HG02678 (cell line): ENCODE measurements around the gene SCN3A.

Experiments used
- ATAC-seq: cut with Tn5 transposase; IDR thresholded peaks from one replicate; pipeline ENCODE4 v1.9.1; 2021; ENCODE audit warnings: mild to moderate bottlenecking, moderate library complexity; ENCODE audit not compliant: unreplicated experiment

The SCN3A gene

GRCh38 chr2:165113414-165113813 is 90.4 kb downstream of the SCN3A start:
- ATAC-seq, result no peak

GRCh38 chr2:165112789-165113188 is 91.1 kb downstream of the SCN3A start:
- no peak for ATAC-seq

- no peak for ATAC-seq
Observed at GRCh38 chr2:165112133-165112573, 91.7 kb downstream of the SCN3A start.

- no peak for ATAC-seq
Observed at GRCh38 chr2:165110394-165110793, 93.5 kb downstream of the SCN3A start.

GRCh38 chr2:165109915-165110314 is 93.9 kb downstream of the SCN3A start:
- ATAC-seq, result no peak

- no peak for ATAC-seq
Observed at GRCh38 chr2:165105926-165106325, 97.9 kb downstream of the SCN3A start.

- no peak for ATAC-seq
Observed at GRCh38 chr2:165087933-165088901, 115.6 kb downstream of the SCN3A start.

GRCh38 chr2:165086337-165086736 is 117.5 kb downstream of the SCN3A start:
- ATAC-seq, result no peak

GRCh38 chr2:165083326-165083725 is 120.5 kb downstream of the SCN3A start:
- ATAC-seq, result no peak

GRCh38 chr2:165082479-165082878 is 121.4 kb downstream of the SCN3A start:
- no peak for ATAC-seq

GRCh38 chr2:165081276-165081675 is 122.6 kb downstream of the SCN3A start:
- ATAC-seq, result no peak

- no peak for ATAC-seq
Observed at GRCh38 chr2:165079432-165079831, 124.4 kb downstream of the SCN3A start.

GRCh38 chr2:165078913-165079312 is 124.9 kb downstream of the SCN3A start:
- no peak for ATAC-seq

- ATAC-seq, result no peak
Observed at GRCh38 chr2:165074884-165075283, 129.0 kb downstream of the SCN3A start.

GRCh38 chr2:165074323-165074722 is 129.5 kb downstream of the SCN3A start:
- ATAC-seq, result no peak

GRCh38 chr2:165070076-165070475 is 133.8 kb downstream of the SCN3A start:
- no peak for ATAC-seq

GRCh38 chr2:165069151-165069550 is 134.7 kb downstream of the SCN3A start:
- ATAC-seq, result no peak

- ATAC-seq, result no peak
Observed at GRCh38 chr2:165068487-165068757, 135.4 kb downstream of the SCN3A start.

GRCh38 chr2:165067643-165068486 is 136.0 kb downstream of the SCN3A start:
- ATAC-seq, result no peak

GRCh38 chr2:165064743-165065142 is 139.1 kb downstream of the SCN3A start:
- ATAC-seq, result no peak

- ATAC-seq, result no peak
Observed at GRCh38 chr2:165060411-165060810, 143.4 kb downstream of the SCN3A start.
